SHP77 treated with DMSO at 0.1 percent for 48 hours (cell line): Measurements from ENCODE around the gene SLCO1C1.

Experiments
- DNase-seq: peaks from one replicate; lab custom pipeline; 2025; lab: John Stamatoyannopoulos, UW

SLCO1C1 gene

GRCh38 chr12:20792971-20793370 lies 97.8 kb downstream of the SLCO1C1 start:
- DNase-seq, result no peak

DNA sequence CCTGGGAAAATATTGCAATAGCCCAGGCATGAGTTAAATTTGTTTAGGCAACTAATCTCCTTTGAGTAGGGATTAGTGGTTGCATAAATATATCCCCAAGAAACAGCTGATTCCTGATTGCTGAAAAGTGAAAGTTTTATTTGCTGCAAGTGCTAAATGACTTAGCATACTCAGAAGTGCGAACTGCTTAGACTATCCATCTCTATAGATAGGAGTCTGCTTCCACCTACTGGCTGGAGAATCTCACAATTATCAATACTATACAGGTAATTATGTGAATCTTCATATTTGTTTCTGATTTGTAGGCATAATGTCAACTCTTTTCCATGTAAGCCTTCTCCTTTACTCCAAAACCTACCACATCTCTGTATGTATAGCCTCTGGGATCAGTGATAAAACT lies 103.4 kb downstream of the SLCO1C1 start:
- DNase-seq, result no peak

GRCh38 chr12:20800160-20800559 lies 105.0 kb downstream of the SLCO1C1 start:
- DNase-seq, result no peak

DNA sequence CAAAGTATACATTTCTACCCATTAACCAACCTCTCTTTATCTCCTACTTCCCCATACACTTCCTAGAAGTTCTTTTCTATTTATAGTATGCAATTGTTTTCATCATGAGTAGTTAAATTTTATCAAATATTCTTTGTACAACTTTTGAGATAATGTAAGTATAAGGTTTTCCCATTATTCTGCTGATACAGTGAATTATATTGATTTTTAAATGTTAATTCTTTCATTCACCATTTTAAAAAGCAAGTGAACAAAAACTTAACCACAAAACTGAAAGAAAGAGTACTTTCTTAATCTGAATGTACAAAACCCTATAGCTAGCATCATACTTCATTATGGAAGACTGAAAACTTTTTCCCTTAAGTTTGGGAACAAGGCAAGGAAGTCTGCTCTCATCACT lies 105.9 kb downstream of the SLCO1C1 start:
- DNase-seq, result no peak
